Uterus (tissue), 4 donors: ENCODE data around the gene ABHD4. TPM values are rescaled to one million over a fixed set of nuclear protein-coding genes. Genes with fewer than 3 reads are reported as not detected.
"Not testable (repeated sequence)": the region's sequence is repeated elsewhere in the genome, so short reads cannot be mapped to it uniquely, and the experiment has no call there.

Source experiments
- DNase-seq, 2 donors: peaks; one replicate each; pipeline ENCODE4 v3.0.0-alpha.2; 2019 to 2020
- H3K27ac ChIP-seq, 2 donors: fragments of 200-600 bp; sonication (generic); 1 replicate in 1 of 2; 2 replicates in 1 of 2; pipeline ENCODE4 v1.5.1; 2016 to 2018
- H3K27me3 ChIP-seq, 2 donors: fragments of 200-600 bp; sonication (generic); one replicate each; pipeline ENCODE4 v1.5.1; 2018 to 2019; ENCODE audit warnings: control low read depth in 1 of 2
- H3K36me3 ChIP-seq, 2 donors: fragments of 200-600 bp; sonication (generic); one replicate each; pipeline ENCODE4 v1.5.1; 2019; ENCODE audit warnings: control low read depth in 1 of 2
- H3K4me1 ChIP-seq, 2 donors: fragments of 200-600 bp; sonication (generic); one replicate each; pipeline ENCODE4 v1.5.1; 2018 to 2019; ENCODE audit warnings: control low read depth in 1 of 2
- H3K4me3 ChIP-seq, 2 donors: fragments of 200-600 bp; sonication (generic); 1 replicate in 1 of 2; 2 replicates in 1 of 2; pipeline ENCODE4 v1.5.1; 2018 to 2019; ENCODE audit warnings: mild to moderate bottlenecking in 1 of 2
- H3K9me3 ChIP-seq, 2 donors: fragments of 200-600 bp; sonication (generic); one replicate each; pipeline ENCODE4 v1.5.1; 2019; ENCODE audit warnings: control low read depth in 1 of 2
- CTCF ChIP-seq, 4 experiments: fragments of 200-600 bp in 2 of 4; fragments of 450-650 bp in 2 of 4; sonication (generic) in 2 of 4; IDR thresholded peaks; one replicate each; pipeline ENCODE4 v1.5.1; 2016 to 2019; ENCODE audit warnings: antibody characterized with exemption in 4 of 4, mild to moderate bottlenecking in 2 of 4, moderate library complexity in 1 of 4
- POLR2A ChIP-seq, 2 donors: fragments of 450-650 bp; IDR thresholded peaks; one replicate each; pipeline ENCODE4 v1.6.1; 2016; ENCODE audit warnings: antibody characterized with exemption in 2 of 2, mild to moderate bottlenecking in 1 of 2, moderate library complexity in 1 of 2
- intact Hi-C: fragments of 100-400 bp; cut with DNase I; formaldehyde crosslinking; loops from one replicate; pipeline ENCODE4 v1.15.1; 2023; ENCODE audit warnings: low total_unique reads
- total RNA-seq, 4 donors: library from RNA; depleted of rRNA in 3 of 4; stranded (reverse); fragments of >200 nt in 3 of 4; gene quantifications; one replicate each; pipeline versions ENCODE4 v1.1.0 to v1.2.4, GENCODE V29; 2014 to 2023
- donor health status: DM: yes; HTN: yes; CAD: no.

Gene ABHD4
- total RNA-seq, 4 donors from 2014 or later, result 17.9 to 40.0 (median 28.6) TPM

- TF ChIP-seq POLR2A (IDR thresholded peaks at IDR 0.05) (no peak), CTCF (IDR thresholded peaks at IDR 0.05) (no peak)
- H3K4me1 ChIP-seq, result peaks cover 0 to 4% of the 10 kb centered on the region in 2 donors
- no peaks in the 10 kb centered on the region for H3K27me3 ChIP-seq
- no peak overlapping the region for H3K4me3 ChIP-seq
- intact Hi-C loops, result no loop called here
- no peaks in the 10 kb centered on the region for H3K36me3 ChIP-seq
- no peaks in the 10 kb centered on the region for H3K9me3 ChIP-seq
- no peak overlapping the region for H3K27ac ChIP-seq
- DNase-seq, result no peak
Observed at GRCh38 chr14:22583994-22584393, 14.1 kb upstream of the ABHD4 start.

GRCh38 chr14:22587247-22587646 lies 10.9 kb upstream of the ABHD4 start:
- Histone ChIP-seq H3K9me3 (no peaks in the 10 kb centered on the region), H3K27ac (no peak overlapping the region), H3K36me3 (no peaks in the 10 kb centered on the region), H3K27me3 (no peaks in the 10 kb centered on the region), H3K4me3 (no peak overlapping the region), H3K4me1 (peaks cover 0 to 4% of the 10 kb centered on the region in 2 donors)
- DNase-seq, result no peak
- TF ChIP-seq CTCF (IDR thresholded peaks at IDR 0.05), result no peak
- TF ChIP-seq POLR2A (IDR thresholded peaks at IDR 0.05), result no peak
- intact Hi-C loops, result no loop called here

GRCh38 chr14:22587677-22588422 lies 10.2 kb upstream of the ABHD4 start:
- H3K4me1 ChIP-seq, H3K9me3 ChIP-seq, H3K27me3 ChIP-seq, H3K36me3 ChIP-seq, DNase-seq, intact Hi-C loops: not testable (repeated sequence)
- Histone ChIP-seq H3K27ac (peak overlapping the region in 1 of 2 donors; percentile 92), H3K4me3 (peak overlapping the region; percentile 82 to 96)

- no peaks in the 10 kb centered on the region for H3K36me3 ChIP-seq
- peak overlapping the region; percentile 88 to 92 for H3K27ac ChIP-seq
- intact Hi-C loops, result no loop called here
- no peaks in the 10 kb centered on the region for H3K27me3 ChIP-seq
- DNase-seq, result no peak
- H3K4me3 ChIP-seq, result peak overlapping the region; percentile 82 to 96
- no peaks in the 10 kb centered on the region for H3K9me3 ChIP-seq
- peaks cover 0 to 4% of the 10 kb centered on the region in 2 donors for H3K4me1 ChIP-seq
- no peak for TF ChIP-seq POLR2A (IDR thresholded peaks at IDR 0.05)
- no peak for TF ChIP-seq CTCF (IDR thresholded peaks at IDR 0.05)
Observed at GRCh38 chr14:22588526-22589095, 9.5 kb upstream of the ABHD4 start.

GRCh38 chr14:22589096-22589839 lies 8.8 kb upstream of the ABHD4 start, which contains the start of gene DAD1:
DAD1 (minus strand) TSS chr14:22589224; CDS start chr14:22589157, 67 bp downstream.
- intact Hi-C loops, result no loop called here
- Histone ChIP-seq H3K36me3 (no peaks in the 10 kb centered on the region), H3K4me1 (peaks cover 0 to 4% of the 10 kb centered on the region in 2 donors), H3K27me3 (no peaks in the 10 kb centered on the region), H3K27ac (peak within 1 kb of the TSS; percentile 91 to 92), H3K4me3 (peak within 1 kb of the TSS; percentile 82 to 96), H3K9me3 (no peaks in the 10 kb centered on the region)
- DNase-seq, result peak; percentile 99
- TF ChIP-seq POLR2A (IDR thresholded peaks at IDR 0.05) (peak; percentile 78 to 93), CTCF (IDR thresholded peaks at IDR 0.05) (no peak)
